HCT116 (cell line): ENCODE measurements around the gene FAM193B. TPM values are rescaled to one million over a fixed set of nuclear protein-coding genes. Genes with fewer than 3 reads are reported as not detected.

Source experiments
- ATAC-seq: fragments of 200-7000 bp; cut with Tn5 transposase; 2 replicates; pipeline ENCODE4 v1.9.1; 2020; ENCODE audit warnings: mild to moderate bottlenecking, moderate library complexity
- BruUV-seq: library from RNA; stranded (reverse); fragments of 400-500 nt; replicated peaks from 2 replicates; lab custom pipeline; 2021; lab: Mats Ljungman, UMichigan
- CTCF ChIA-PET: fragments of 300-600 bp; sonication (Branson Sonifier 250); formaldehyde crosslinking; loops from one replicate; lab custom pipeline; 2021; ENCODE audit warnings: antibody characterized with exemption; lab: Charles Lee
- POLR2A ChIA-PET: fragments of 300-600, 350-600 bp; sonication (Branson Sonifier 250); formaldehyde crosslinking; loops from one replicate; lab custom pipeline; 2021; ENCODE audit warnings: antibody characterized with exemption; lab: Charles Lee
- RAD21 ChIA-PET, 2 experiments: fragments of 300-600 bp; sonication (Branson Sonifier 250); formaldehyde crosslinking; loops; one replicate each; lab custom pipeline; 2023; ENCODE audit warnings: low total read pairs in 2 of 2; ENCODE audit not compliant: uncharacterized antibody in 2 of 2, unreplicated experiment in 2 of 2, low non-redundant PET in 1 of 2; lab: Charles Lee
- DNase-seq: peaks from one replicate; pipeline ENCODE4 v3.0.0-alpha.2; 2010; ENCODE audit warnings: low read depth, low spot score
- H2AFZ ChIP-seq: fragments of 200-600 bp; shearing (Covaris generic), sonication (generic); 2 replicates; pipeline ENCODE4 v1.6.1; 2017; ENCODE audit warnings: low read depth, mixed run types, mixed read lengths, antibody characterized with exemption, low read length; ENCODE audit not compliant: poor library complexity, severe bottlenecking
- H3K27ac ChIP-seq: 2 replicates; pipeline ENCODE4 v1.5.1; 2012; ENCODE audit warnings: low read depth, low read length
- H3K27me3 ChIP-seq: fragments of 200-600 bp; sonication (generic); 2 replicates; pipeline ENCODE4 v1.6.1; 2016; ENCODE audit warnings: mixed run types, low read length, mixed read lengths; ENCODE audit not compliant: insufficient read depth
- H3K36me3 ChIP-seq, 2 experiments: fragments of 200-500 bp in 1 of 2; fragments of 200-600 bp in 1 of 2; sonication (Bioruptor generic) in 1 of 2; sonication (generic) in 1 of 2; 2 replicates each; pipeline versions ENCODE4 v1.5.1 to v1.6.1; 2014 to 2016; ENCODE audit warnings: low read length in 2 of 2, inconsistent platforms in 1 of 2, mixed read lengths in 1 of 2, mixed run types in 1 of 2; ENCODE audit not compliant: insufficient read depth in 2 of 2, control insufficient read depth in 1 of 2
- H3K4me1 ChIP-seq, 2 experiments: fragments of 200-600 bp in 1 of 2; sonication (generic) in 1 of 2; 2 replicates each; pipeline versions ENCODE4 v1.5.1 to v1.6.1; 2012 to 2017; ENCODE audit warnings: low read length in 2 of 2, inconsistent platforms in 1 of 2, mild to moderate bottlenecking in 1 of 2, mixed read lengths in 1 of 2, mixed run types in 1 of 2, moderate library complexity in 1 of 2; ENCODE audit not compliant: insufficient read depth in 2 of 2, control insufficient read depth in 1 of 2
- H3K4me2 ChIP-seq: fragments of 200-600 bp; sonication (generic); 2 replicates; pipeline ENCODE4 v1.6.1; 2017; ENCODE audit warnings: mixed run types, low read length, mixed read lengths
- H3K4me3 ChIP-seq, 2 experiments: fragments of 200-600 bp in 1 of 2; sonication (generic) in 1 of 2; replicated peaks in 1 of 2; 2 replicates each; pipeline ENCODE4 v1.5.1; 2011 to 2016; ENCODE audit warnings: low read length in 2 of 2, control low read depth in 1 of 2, low read depth in 1 of 2, mild to moderate bottlenecking in 1 of 2, mixed read lengths in 1 of 2, mixed run types in 1 of 2
- H3K79me2 ChIP-seq: fragments of 200-600 bp; sonication (generic); 2 replicates; pipeline ENCODE4 v1.6.1; 2017; ENCODE audit warnings: mild to moderate bottlenecking, mixed run types, low read length, moderate library complexity, mixed read lengths; ENCODE audit not compliant: insufficient read depth
- H3K9ac ChIP-seq: fragments of 200-600 bp; sonication (generic); 2 replicates; pipeline ENCODE4 v1.6.1; 2016; ENCODE audit warnings: low read length, mixed read lengths
- H3K9me2 ChIP-seq: fragments of 200-600 bp; sonication (generic), shearing (Covaris generic); 2 replicates; pipeline ENCODE4 v1.6.1; 2017; ENCODE audit warnings: mixed run types, mild to moderate bottlenecking, moderate library complexity; ENCODE audit not compliant: insufficient read depth
- H3K9me3 ChIP-seq, 2 experiments: fragments of 200-500 bp in 1 of 2; fragments of 200-600 bp in 1 of 2; sonication (Bioruptor generic) in 1 of 2; sonication (generic) in 1 of 2; 2 replicates each; pipeline ENCODE4 v1.6.1; 2014 to 2017; ENCODE audit warnings: low read length in 2 of 2, mixed read lengths in 2 of 2, inconsistent platforms in 1 of 2, low read depth in 1 of 2, mild to moderate bottlenecking in 1 of 2, mixed run types in 1 of 2, moderate library complexity in 1 of 2; ENCODE audit not compliant: control insufficient read depth in 1 of 2, insufficient read depth in 1 of 2
- H4K20me1 ChIP-seq: fragments of 200-600 bp; sonication (generic), shearing (Covaris generic); 2 replicates; pipeline ENCODE4 v1.6.1; 2017; ENCODE audit warnings: mixed run types, mild to moderate bottlenecking, moderate library complexity; ENCODE audit not compliant: insufficient read depth
- ELF1 ChIP-seq: IDR thresholded peaks from 2 replicates; pipeline ENCODE4 v1.6.1; 2012; ENCODE audit warnings: low read depth, borderline replicate concordance
- JUND ChIP-seq: IDR thresholded peaks from 2 replicates; pipeline ENCODE4 v1.6.1; 2012
- SP1 ChIP-seq: IDR thresholded peaks from 2 replicates; pipeline ENCODE4 v1.6.1; 2012; ENCODE audit warnings: low read depth
- TCF7L2 ChIP-seq: IDR thresholded peaks from 2 replicates; pipeline ENCODE4 v1.7.0; 2011; ENCODE audit warnings: borderline replicate concordance, inconsistent platforms; ENCODE audit not compliant: insufficient read depth, insufficient read length; ENCODE audit errors: extremely low read depth
- ZFX ChIP-seq: fragments of 450-650 bp; IDR thresholded peaks from 2 replicates; pipeline ENCODE4 v1.6.1; 2017
- intact Hi-C: fragments of 100-400 bp; cut with micrococcal nuclease; formaldehyde crosslinking; loops from 2 replicates; pipeline ENCODE4 v1.10.0; 2022
- total RNA-seq: library from RNA; stranded (reverse); gene quantifications from one replicate; pipeline ENCODE4 v1.2.1, GENCODE V29; 2021; ENCODE audit not compliant: unreplicated experiment

Gene FAM193B
- total RNA-seq, 1 experiment from 2014 or later = 54.0 TPM

- peak overlapping the region; percentile 85 to 92 for H3K4me3 ChIP-seq
- H3K27me3 ChIP-seq = no peaks in the 10 kb centered on the region
- intact Hi-C loops = no loop called here
- no peaks in the 10 kb centered on the region for H4K20me1 ChIP-seq
- peaks cover 7 to 11% of the 10 kb centered on the region in 2 experiments; a peak in 3 of 4 replicates for H3K36me3 ChIP-seq
- H3K9me2 ChIP-seq = no peaks in the 10 kb centered on the region
- ATAC-seq = peak; percentile 53
- no peak for DNase-seq
- BruUV-seq = no TSS peak
- CTCF ChIA-PET = interaction anchor here (1.2 to 1.9 kb wide), 3 partner anchors 18 to 163 kb away, joined by 3 to 6 read pairs (median 3); no protein-coding TSS in a partner anchor
- H3K9me3 ChIP-seq = no peaks in the 10 kb centered on the region
- POLR2A ChIA-PET = interaction anchor here (0.6 to 2.6 kb wide), 7 partner anchors 9 to 69 kb away, joined by 3 to 8 read pairs (median 3); no protein-coding TSS in a partner anchor
- H3K4me1 ChIP-seq = peaks cover 8 to 55% of the 10 kb centered on the region in 2 experiments; a peak in 3 of 4 replicates
- H3K4me2 ChIP-seq = peak overlapping the region; percentile 97
- TF ChIP-seq ZFX = peak; percentile 58; the same call in 1 of the 2 replicates
- TF ChIP-seq SP1 = no peak
- TF ChIP-seq ELF1 = no peak
- TF ChIP-seq, all 23 proteins: peak for 1
- RAD21 ChIA-PET = no interaction called here
- peaks cover 39% of the 10 kb centered on the region for H3K79me2 ChIP-seq
- H3K9ac ChIP-seq = peak overlapping the region; percentile 89
- no peak overlapping the region for H2AFZ ChIP-seq
- peak overlapping the region; percentile 84 for H3K27ac ChIP-seq
These were observed 81.6 kb downstream of the FAM193B start for GRCh38 chr5:177472460-177473442.

- Histone ChIP-seq H3K9me3 (no peaks in the 10 kb centered on the region), H3K4me1 (peaks cover 8 to 53% of the 10 kb centered on the region in 2 experiments; a peak in 3 of 4 replicates), H3K4me2 (peak overlapping the region; percentile 97), H3K27ac (peak overlapping the region; percentile 84), H2AFZ (no peak overlapping the region), H4K20me1 (no peaks in the 10 kb centered on the region), H3K9ac (peak overlapping the region; percentile 89), H3K9me2 (no peaks in the 10 kb centered on the region), H3K4me3 (peak overlapping the region; percentile 85 to 92), H3K79me2 (peaks cover 39% of the 10 kb centered on the region), H3K27me3 (no peaks in the 10 kb centered on the region), H3K36me3 (peaks cover 12 to 15% of the 10 kb centered on the region in 2 experiments; a peak in 3 of 4 replicates)
- BruUV-seq = no TSS peak
- TF ChIP-seq JUND = no peak
- TF ChIP-seq TCF7L2 = no peak
- no peak for TF ChIP-seq ELF1
- TF ChIP-seq SP1 = no peak
- no peak for DNase-seq
- POLR2A ChIA-PET = interaction anchor here (0.7 to 2.6 kb wide), 5 partner anchors 10 to 44 kb away, joined by 3 to 8 read pairs (median 4); no protein-coding TSS in a partner anchor
- CTCF ChIA-PET = interaction anchor here (1.2 to 1.9 kb wide), 2 partner anchors 17 to 23 kb away, joined by 3 to 6 read pairs; no protein-coding TSS in a partner anchor
- RAD21 ChIA-PET = no interaction called here
- intact Hi-C loops = no loop called here
- no peak for ATAC-seq
These were observed 82.6 kb downstream of the FAM193B start for GRCh38 chr5:177471610-177472356.
